Measurements from ENCODE around the gene PCDHB14. TPM values are rescaled to one million over a fixed set of nuclear protein-coding genes. Genes with fewer than 3 reads are reported as not detected.

Gene PCDHB14
- polyA plus RNA-seq, 1 donor (not counting 4 experiments of a cell fraction or from before 2014, with no cell fraction given): 0.13 TPM

- Histone ChIP-seq H3K79me2 (ENCODE audit: control insufficient read depth, insufficient read depth, low read length) (no peaks in the 10 kb centered on the region), H3K27ac (ENCODE audit: control insufficient read depth, insufficient read depth, low read length) (no peak overlapping the region), H3K36me3 (ENCODE audit: control insufficient read depth in 2 of 2, extremely low read depth in 1 of 2, insufficient read depth in 2 of 2, low read length in 2 of 2) (no peaks in the 10 kb centered on the region), H3K4me1 (ENCODE audit: control insufficient read depth, extremely low read depth, insufficient read depth, low read length) (no peaks in the 10 kb centered on the region), H3K9me3 (ENCODE audit: control insufficient read depth, low read depth, low read length) (peaks cover 2% of the 10 kb centered on the region), H3K4me2 (ENCODE audit: control insufficient read depth, extremely low read depth, insufficient read depth, low read depth, low read length) (no peak overlapping the region), H3K9me1 (ENCODE audit: control insufficient read depth, extremely low read depth, insufficient read depth, low read length) (no peaks in the 10 kb centered on the region), H3K9ac (ENCODE audit: control insufficient read depth, extremely low read depth, insufficient read depth, low read length) (no peak overlapping the region), H3K4me3 (ENCODE audit: control insufficient read depth in 2 of 3, extremely low read depth in 1 of 3, insufficient read depth in 2 of 3, low read depth in 1 of 3, low read length in 3 of 3) (no peak overlapping the region), H4K20me1 (ENCODE audit: control insufficient read depth, extremely low read depth, insufficient read depth, low read length) (no peaks in the 10 kb centered on the region), H3K27me3 (ENCODE audit: control insufficient read depth, extremely low read depth, insufficient read depth, low read length) (no peaks in the 10 kb centered on the region), H2AFZ (ENCODE audit: control insufficient read depth, low read length) (no peak overlapping the region)
- FAIRE-seq (no peak), DNase-seq (ENCODE audit: low read depth, low spot score) (no peak)
- dilution Hi-C loops (cut with MboI; ENCODE audit: extremely low pct_ligation_motif_present, low sequenced_read_pairs): no loop called here
- TF ChIP-seq CTCF (optimal IDR thresholded peaks at IDR 0.05 in 1 of 3, IDR thresholded peaks at IDR 0.05 in 1 of 3, conservative IDR thresholded peaks at IDR 0.05 in 1 of 3; ENCODE audit: extremely low read depth in 1 of 3, insufficient read depth in 2 of 3, low read length in 3 of 3): no peak
- no peak for TF ChIP-seq EZH2 (IDR thresholded peaks at IDR 0.05; ENCODE audit: low read length)
These were observed 49.8 kb downstream of the PCDHB14 start for GRCh38 chr5:141272906-141273305.

Other genes starting within 250 kb of the PCDHB14 start
- not detected in 3 replicates for gene PCDHB1, start 172.0 kb upstream of the PCDHB14 start, polyA plus RNA-seq
- 0.26 to 1.1 TPM (median 0.46 TPM) in 3 replicates for gene PCDHB2, start 128.7 kb upstream of the PCDHB14 start, polyA plus RNA-seq
- gene PCDHB3, start 122.9 kb upstream of the PCDHB14 start, polyA plus RNA-seq: 0.03 to 0.08 TPM (median 0.05 TPM) in 3 replicates
- gene PCDHB4, start 101.5 kb upstream of the PCDHB14 start, polyA plus RNA-seq: 0.04 to 0.05 TPM in 2 of 3 replicates, not detected in the other
- 0.07 to 0.10 TPM (median 0.09 TPM) in 3 replicates for gene PCDHB5, start 88.1 kb upstream of the PCDHB14 start, polyA plus RNA-seq
- gene PCDHB6, start 73.3 kb upstream of the PCDHB14 start, polyA plus RNA-seq: 0.03 to 0.08 TPM (median 0.05 TPM) in 3 replicates
- gene PCDHB7, start 50.7 kb upstream of the PCDHB14 start, polyA plus RNA-seq: not detected in 3 replicates
- gene PCDHB8, start 45.6 kb upstream of the PCDHB14 start, polyA plus RNA-seq: not detected in 3 replicates
- 0.02 to 0.09 TPM (median 0.07 TPM) in 3 replicates for gene PCDHB16, start 41.0 kb upstream of the PCDHB14 start, polyA plus RNA-seq
- 0.01 TPM in 1 of 3 replicates, not detected in the others for gene PCDHB9, start 36.2 kb upstream of the PCDHB14 start, polyA plus RNA-seq
- gene PCDHB10, start 31.0 kb upstream of the PCDHB14 start, polyA plus RNA-seq: 0.04 to 0.07 TPM (median 0.05 TPM) in 3 replicates
- not detected in 3 replicates for gene PCDHB11, start 23.7 kb upstream of the PCDHB14 start, polyA plus RNA-seq
- 0.03 TPM in 1 of 3 replicates, not detected in the others for gene PCDHB12, start 14.6 kb upstream of the PCDHB14 start, polyA plus RNA-seq
- gene PCDHB13, start 9.4 kb upstream of the PCDHB14 start, polyA plus RNA-seq: 0.07 to 0.13 TPM (median 0.09 TPM) in 3 replicates
- 0.03 to 0.31 TPM (median 0.09 TPM) in 3 replicates for gene PCDHB15, start 22.1 kb downstream of the PCDHB14 start, polyA plus RNA-seq
- gene SLC25A2, start 80.7 kb downstream of the PCDHB14 start, polyA plus RNA-seq: not detected in 3 replicates
- 37.5 to 58.9 TPM (median 47.5 TPM) in 3 replicates for gene TAF7, start 97.4 kb downstream of the PCDHB14 start, polyA plus RNA-seq
- gene PCDHGA1, start 107.2 kb downstream of the PCDHB14 start, polyA plus RNA-seq: 0.08 to 0.17 TPM (median 0.09 TPM) in 3 replicates
- 0.14 to 0.37 TPM (median 0.35 TPM) in 3 replicates for gene PCDHGA2, start 115.4 kb downstream of the PCDHB14 start, polyA plus RNA-seq
- 0.03 to 0.05 TPM in 2 of 3 replicates, not detected in the other for gene PCDHGA3, start 120.5 kb downstream of the PCDHB14 start, polyA plus RNA-seq
- 0.08 to 0.15 TPM (median 0.09 TPM) in 3 replicates for gene PCDHGB1, start 126.8 kb downstream of the PCDHB14 start, polyA plus RNA-seq
- 0.05 to 0.15 TPM (median 0.14 TPM) in 3 replicates for gene PCDHGA4, start 131.7 kb downstream of the PCDHB14 start, polyA plus RNA-seq
- gene PCDHGB2, start 136.7 kb downstream of the PCDHB14 start, polyA plus RNA-seq: 0.12 to 0.15 TPM (median 0.12 TPM) in 3 replicates
- 0.01 to 0.07 TPM (median 0.06 TPM) in 3 replicates for gene PCDHGA5, start 140.8 kb downstream of the PCDHB14 start, polyA plus RNA-seq
- gene PCDHGB3, start 146.9 kb downstream of the PCDHB14 start, polyA plus RNA-seq: 0.17 to 0.28 TPM (median 0.18 TPM) in 3 replicates
- gene PCDHGA6, start 150.5 kb downstream of the PCDHB14 start, polyA plus RNA-seq: 0.16 to 0.36 TPM (median 0.28 TPM) in 3 replicates
- 0.13 to 0.24 TPM (median 0.14 TPM) in 3 replicates for gene PCDHGA7, start 159.4 kb downstream of the PCDHB14 start, polyA plus RNA-seq
- 1.6 to 2.7 TPM (median 2.4 TPM) in 3 replicates for gene PCDHGB4, start 164.4 kb downstream of the PCDHB14 start, polyA plus RNA-seq
- gene PCDHGA8, start 169.3 kb downstream of the PCDHB14 start, polyA plus RNA-seq: 0.08 to 0.09 TPM (median 0.09 TPM) in 3 replicates
- gene PCDHGB5, start 174.6 kb downstream of the PCDHB14 start, polyA plus RNA-seq: 1.8 to 4.3 TPM (median 1.9 TPM) in 3 replicates
- gene PCDHGA9, start 179.4 kb downstream of the PCDHB14 start, polyA plus RNA-seq: 0.24 to 0.35 TPM (median 0.28 TPM) in 3 replicates
- 0.19 to 0.30 TPM (median 0.23 TPM) in 3 replicates for gene PCDHGB6, start 184.7 kb downstream of the PCDHB14 start, polyA plus RNA-seq
- 1.3 to 1.8 TPM (median 1.6 TPM) in 3 replicates for gene PCDHGA10, start 189.6 kb downstream of the PCDHB14 start, polyA plus RNA-seq
- 0.66 to 1.1 TPM (median 0.69 TPM) in 3 replicates for gene PCDHGB7, start 194.3 kb downstream of the PCDHB14 start, polyA plus RNA-seq
- 1.4 to 2.5 TPM (median 1.4 TPM) in 3 replicates for gene PCDHGA11, start 197.7 kb downstream of the PCDHB14 start, polyA plus RNA-seq
- 0.69 to 1.9 TPM (median 1.0 TPM) in 3 replicates for gene PCDHGA12, start 207.2 kb downstream of the PCDHB14 start, polyA plus RNA-seq

All from keratinocyte (primary cell).